ENCODE results near the gene GFM1.
"Not testable (repeated sequence)": the region's sequence is repeated elsewhere in the genome, so short reads cannot be mapped to it uniquely, and the experiment has no call there.

Gene GFM1

GRCh38 chr3:158679547-158680000 lies 35.2 kb downstream of the GFM1 start:
- H3K36me3 ChIP-seq (ENCODE audit: control insufficient read depth, insufficient read depth, low read length) = peaks cover 2% of the 10 kb centered on the region
- no peaks in the 10 kb centered on the region for H3K27me3 ChIP-seq (ENCODE audit: control insufficient read depth, insufficient read depth, low read length)
- H3K4me1 ChIP-seq (ENCODE audit: control insufficient read depth, insufficient read depth, low read length) = no peaks in the 10 kb centered on the region
- no peaks in the 10 kb centered on the region for H3K9me3 ChIP-seq (ENCODE audit: control insufficient read depth, insufficient read depth, low read length)
- no peak overlapping the region for H3K9ac ChIP-seq (ENCODE audit: low read depth, low read length)
- no peak overlapping the region for H3K4me3 ChIP-seq (ENCODE audit: low read depth, low read length)

- H3K27me3 ChIP-seq (ENCODE audit: control insufficient read depth, insufficient read depth, low read length) = no peaks in the 10 kb centered on the region
- H3K36me3 ChIP-seq (ENCODE audit: control insufficient read depth, insufficient read depth, low read length) = peaks cover 3% of the 10 kb centered on the region
- no peaks in the 10 kb centered on the region for H3K9me3 ChIP-seq (ENCODE audit: control insufficient read depth, insufficient read depth, low read length)
- no peak overlapping the region for H3K9ac ChIP-seq (ENCODE audit: low read depth, low read length)
- H3K4me3 ChIP-seq (ENCODE audit: low read depth, low read length) = no peak overlapping the region
- H3K4me1 ChIP-seq (ENCODE audit: control insufficient read depth, insufficient read depth, low read length) = no peaks in the 10 kb centered on the region
Measured at GRCh38 chr3:158680861-158681260, 36.5 kb downstream of the GFM1 start.

- Histone ChIP-seq H3K9me3 (ENCODE audit: control insufficient read depth, insufficient read depth, low read length) (no peaks in the 10 kb centered on the region), H3K4me3 (ENCODE audit: low read depth, low read length) (no peak overlapping the region), H3K27me3 (ENCODE audit: control insufficient read depth, insufficient read depth, low read length) (no peaks in the 10 kb centered on the region), H3K4me1 (ENCODE audit: control insufficient read depth, insufficient read depth, low read length) (no peaks in the 10 kb centered on the region), H3K9ac (ENCODE audit: low read depth, low read length) (no peak overlapping the region), H3K36me3 (ENCODE audit: control insufficient read depth, insufficient read depth, low read length) (peaks cover 3% of the 10 kb centered on the region)
Measured at GRCh38 chr3:158683230-158683962, 39.1 kb downstream of the GFM1 start.

- H3K4me1 ChIP-seq (ENCODE audit: control insufficient read depth, insufficient read depth, low read length) = no peaks in the 10 kb centered on the region
- H3K27me3 ChIP-seq (ENCODE audit: control insufficient read depth, insufficient read depth, low read length) = no peaks in the 10 kb centered on the region
- H3K9ac ChIP-seq (ENCODE audit: low read depth, low read length) = no peak overlapping the region
- peaks cover 3% of the 10 kb centered on the region for H3K36me3 ChIP-seq (ENCODE audit: control insufficient read depth, insufficient read depth, low read length)
- H3K4me3 ChIP-seq (ENCODE audit: low read depth, low read length) = no peak overlapping the region
- H3K9me3 ChIP-seq (ENCODE audit: control insufficient read depth, insufficient read depth, low read length) = no peaks in the 10 kb centered on the region
Measured at GRCh38 chr3:158685159-158685558, 40.8 kb downstream of the GFM1 start.

- not testable (repeated sequence) for H3K4me1 ChIP-seq (ENCODE audit: control insufficient read depth, insufficient read depth, low read length); H3K4me3 ChIP-seq (ENCODE audit: low read depth, low read length); H3K36me3 ChIP-seq (ENCODE audit: control insufficient read depth, insufficient read depth, low read length); H3K9ac ChIP-seq (ENCODE audit: low read depth, low read length); H3K27me3 ChIP-seq (ENCODE audit: control insufficient read depth, insufficient read depth, low read length); H3K9me3 ChIP-seq (ENCODE audit: control insufficient read depth, insufficient read depth, low read length)
Measured at GRCh38 chr3:158693866-158694456, 49.6 kb downstream of the GFM1 start.

- Histone ChIP-seq H3K9ac (ENCODE audit: low read depth, low read length) (no peak overlapping the region), H3K4me3 (ENCODE audit: low read depth, low read length) (no peak overlapping the region), H3K4me1 (ENCODE audit: control insufficient read depth, insufficient read depth, low read length) (no peaks in the 10 kb centered on the region), H3K9me3 (ENCODE audit: control insufficient read depth, insufficient read depth, low read length) (no peaks in the 10 kb centered on the region), H3K36me3 (ENCODE audit: control insufficient read depth, insufficient read depth, low read length) (peaks cover 3% of the 10 kb centered on the region), H3K27me3 (ENCODE audit: control insufficient read depth, insufficient read depth, low read length) (no peaks in the 10 kb centered on the region)
Measured at GRCh38 chr3:158696618-158697017, 52.3 kb downstream of the GFM1 start.

GRCh38 chr3:158700559-158700958 lies 56.2 kb downstream of the GFM1 start:
- Histone ChIP-seq H3K27me3 (ENCODE audit: control insufficient read depth, insufficient read depth, low read length) (no peaks in the 10 kb centered on the region), H3K4me1 (ENCODE audit: control insufficient read depth, insufficient read depth, low read length) (no peaks in the 10 kb centered on the region), H3K4me3 (ENCODE audit: low read depth, low read length) (no peak overlapping the region), H3K36me3 (ENCODE audit: control insufficient read depth, insufficient read depth, low read length) (no peaks in the 10 kb centered on the region), H3K9ac (ENCODE audit: low read depth, low read length) (no peak overlapping the region), H3K9me3 (ENCODE audit: control insufficient read depth, insufficient read depth, low read length) (no peaks in the 10 kb centered on the region)

GRCh38 chr3:158701420-158702065 lies 57.2 kb downstream of the GFM1 start:
- H3K9me3 ChIP-seq (ENCODE audit: control insufficient read depth, insufficient read depth, low read length) = no peaks in the 10 kb centered on the region
- H3K36me3 ChIP-seq (ENCODE audit: control insufficient read depth, insufficient read depth, low read length) = no peaks in the 10 kb centered on the region
- H3K4me1 ChIP-seq (ENCODE audit: control insufficient read depth, insufficient read depth, low read length) = no peaks in the 10 kb centered on the region
- H3K4me3 ChIP-seq (ENCODE audit: low read depth, low read length) = no peak overlapping the region
- no peaks in the 10 kb centered on the region for H3K27me3 ChIP-seq (ENCODE audit: control insufficient read depth, insufficient read depth, low read length)
- H3K9ac ChIP-seq (ENCODE audit: low read depth, low read length) = no peak overlapping the region

- no peak overlapping the region for H3K9ac ChIP-seq (ENCODE audit: low read depth, low read length)
Measured at GRCh38 chr3:158702815-158703481, 58.6 kb downstream of the GFM1 start.

GRCh38 chr3:158703566-158703965 lies 59.2 kb downstream of the GFM1 start:
- H3K9ac ChIP-seq (ENCODE audit: low read depth, low read length) = no peak overlapping the region

More at GRCh38 chr3:158702815-158703481, 58.6 kb downstream of the GFM1 start:
- no peaks in the 10 kb centered on the region for H3K36me3 ChIP-seq (ENCODE audit: control insufficient read depth, insufficient read depth, low read length)
- H3K27me3 ChIP-seq (ENCODE audit: control insufficient read depth, insufficient read depth, low read length) = no peaks in the 10 kb centered on the region
- H3K9me3 ChIP-seq (ENCODE audit: control insufficient read depth, insufficient read depth, low read length) = no peaks in the 10 kb centered on the region
- H3K4me1 ChIP-seq (ENCODE audit: control insufficient read depth, insufficient read depth, low read length) = no peaks in the 10 kb centered on the region
- H3K4me3 ChIP-seq (ENCODE audit: low read depth, low read length) = no peak overlapping the region

GRCh38 chr3:158709666-158710083 lies 65.3 kb downstream of the GFM1 start:
- H3K9me3 ChIP-seq (ENCODE audit: control insufficient read depth, insufficient read depth, low read length) = no peaks in the 10 kb centered on the region
- peaks cover 6% of the 10 kb centered on the region for H3K4me1 ChIP-seq (ENCODE audit: control insufficient read depth, insufficient read depth, low read length)
- no peaks in the 10 kb centered on the region for H3K27me3 ChIP-seq (ENCODE audit: control insufficient read depth, insufficient read depth, low read length)
- H3K9ac ChIP-seq (ENCODE audit: low read depth, low read length) = no peak overlapping the region
- H3K4me3 ChIP-seq (ENCODE audit: low read depth, low read length) = no peak overlapping the region
- H3K36me3 ChIP-seq (ENCODE audit: control insufficient read depth, insufficient read depth, low read length) = no peaks in the 10 kb centered on the region

More at GRCh38 chr3:158703566-158703965, 59.2 kb downstream of the GFM1 start:
- Histone ChIP-seq H3K4me1 (ENCODE audit: control insufficient read depth, insufficient read depth, low read length) (no peaks in the 10 kb centered on the region), H3K9me3 (ENCODE audit: control insufficient read depth, insufficient read depth, low read length) (no peaks in the 10 kb centered on the region), H3K27me3 (ENCODE audit: control insufficient read depth, insufficient read depth, low read length) (no peaks in the 10 kb centered on the region), H3K36me3 (ENCODE audit: control insufficient read depth, insufficient read depth, low read length) (no peaks in the 10 kb centered on the region), H3K4me3 (ENCODE audit: low read depth, low read length) (no peak overlapping the region)
